ENCODE data around the gene SPHK1. TPM values are rescaled to one million over a fixed set of nuclear protein-coding genes. Genes with fewer than 3 reads are reported as not detected.

SPHK1 gene
- total and polyA plus RNA-seq, 7 donors, result 5.4 to 9.7 (median 7.6) TPM

DNA sequence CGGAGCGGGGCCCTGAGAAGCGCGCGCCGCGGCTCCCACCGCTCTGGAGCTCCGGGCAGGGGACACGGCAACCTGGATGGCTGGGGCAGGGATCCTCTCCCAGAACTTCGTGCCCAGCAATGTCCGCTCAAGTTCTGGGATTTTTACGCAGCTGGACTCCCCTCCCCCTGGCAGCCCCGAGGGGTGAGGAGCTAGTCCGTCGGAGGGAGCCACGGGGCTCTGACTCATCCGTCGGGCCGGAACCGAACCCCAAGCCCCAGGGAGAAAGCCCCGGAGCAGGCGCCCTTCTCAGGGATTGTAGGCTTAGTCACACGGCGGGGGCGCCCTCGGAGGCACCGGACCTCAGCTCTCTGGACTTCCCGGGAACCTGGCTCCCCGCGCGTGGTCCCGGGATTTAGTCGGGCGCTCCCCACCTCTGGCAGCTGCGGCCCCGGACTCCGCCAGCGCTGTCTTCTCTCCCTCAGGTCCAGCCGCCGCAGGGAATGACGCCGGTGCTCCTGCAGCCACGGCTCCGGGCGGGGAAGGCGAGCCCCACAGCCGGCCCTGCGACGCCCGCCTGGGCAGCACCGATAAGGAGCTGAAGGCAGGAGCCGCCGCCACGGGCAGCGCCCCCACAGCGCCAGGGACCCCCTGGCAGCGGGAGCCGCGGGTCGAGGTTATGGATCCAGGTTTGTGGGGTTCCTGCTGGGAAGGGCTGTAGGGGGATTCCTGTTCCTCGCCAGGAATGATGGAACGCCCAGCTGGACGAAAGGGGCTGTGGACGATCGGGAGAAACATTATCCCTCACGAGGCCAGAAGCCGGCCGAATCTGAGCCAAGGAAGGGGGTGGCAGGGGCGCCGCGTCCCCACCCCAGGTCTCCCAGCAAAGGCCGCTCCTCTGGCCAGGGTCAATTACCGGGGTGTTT is 830 bp downstream of the SPHK1 start:
- peak; percentile 84 for DNase-seq
- peak overlapping the region; percentile 32 to 62 (median 55) for H3K4me3 ChIP-seq
- H3K9me3 ChIP-seq, result no peaks in the 10 kb centered on the region
- 1 to 2% methylated on average over 74 of the region's 74 CpGs for WGBS, 2 donors
- H3K4me1 ChIP-seq, result peaks cover 0 to 46% (median 44%) of the 10 kb centered on the region in 4 donors
- H3K27me3 ChIP-seq, result peaks cover 7 to 32% (median 14%) of the 10 kb centered on the region in 3 donors
- peaks cover 0 to 2% (median 0%) of the 10 kb centered on the region in 4 donors for H3K36me3 ChIP-seq
- TF ChIP-seq POLR2AphosphoS5 (IDR thresholded peaks at IDR 0.05) (peak in 1 of 4 donors; percentile 42), EP300 (IDR thresholded peaks at IDR 0.05) (no peak), POLR2A (IDR thresholded peaks at IDR 0.05) (no peak), CTCF (IDR thresholded peaks at IDR 0.05) (no peak)
- H3K27ac ChIP-seq, result peak overlapping the region; percentile 75 to 86 (median 76)
- intact Hi-C loops (cut with DNase I), result loop anchor here (1.0 kb wide), 1 partner anchor 32 kb away; the partner anchor contains the start of gene PRPSAP1

GRCh38 chr17:76385892-76386786 is 1.7 kb downstream of the SPHK1 start:
- peak; percentile 88 for DNase-seq
- peak overlapping the region; percentile 75 to 86 (median 76) for H3K27ac ChIP-seq
- intact Hi-C loops (cut with DNase I), result no loop called here
- peaks cover 0 to 11% (median 2%) of the 10 kb centered on the region in 4 donors for H3K36me3 ChIP-seq
- peak overlapping the region; percentile 32 to 62 (median 55) for H3K4me3 ChIP-seq
- peak in 1 of 4 donors; percentile 60 for TF ChIP-seq POLR2AphosphoS5 (IDR thresholded peaks at IDR 0.05)
- no peak for TF ChIP-seq POLR2A (IDR thresholded peaks at IDR 0.05)
- TF ChIP-seq CTCF (IDR thresholded peaks at IDR 0.05), result peak; percentile 71 to 87 (median 83)
- TF ChIP-seq EP300 (IDR thresholded peaks at IDR 0.05), result no peak
- H3K4me1 ChIP-seq, result peaks cover 0 to 46% (median 44%) of the 10 kb centered on the region in 4 donors
- H3K27me3 ChIP-seq, result peaks cover 7 to 32% (median 14%) of the 10 kb centered on the region in 3 donors
- 38 to 41% methylated on average over 52 of the region's 52 CpGs for WGBS, 2 donors
- H3K9me3 ChIP-seq, result no peaks in the 10 kb centered on the region

DNA sequence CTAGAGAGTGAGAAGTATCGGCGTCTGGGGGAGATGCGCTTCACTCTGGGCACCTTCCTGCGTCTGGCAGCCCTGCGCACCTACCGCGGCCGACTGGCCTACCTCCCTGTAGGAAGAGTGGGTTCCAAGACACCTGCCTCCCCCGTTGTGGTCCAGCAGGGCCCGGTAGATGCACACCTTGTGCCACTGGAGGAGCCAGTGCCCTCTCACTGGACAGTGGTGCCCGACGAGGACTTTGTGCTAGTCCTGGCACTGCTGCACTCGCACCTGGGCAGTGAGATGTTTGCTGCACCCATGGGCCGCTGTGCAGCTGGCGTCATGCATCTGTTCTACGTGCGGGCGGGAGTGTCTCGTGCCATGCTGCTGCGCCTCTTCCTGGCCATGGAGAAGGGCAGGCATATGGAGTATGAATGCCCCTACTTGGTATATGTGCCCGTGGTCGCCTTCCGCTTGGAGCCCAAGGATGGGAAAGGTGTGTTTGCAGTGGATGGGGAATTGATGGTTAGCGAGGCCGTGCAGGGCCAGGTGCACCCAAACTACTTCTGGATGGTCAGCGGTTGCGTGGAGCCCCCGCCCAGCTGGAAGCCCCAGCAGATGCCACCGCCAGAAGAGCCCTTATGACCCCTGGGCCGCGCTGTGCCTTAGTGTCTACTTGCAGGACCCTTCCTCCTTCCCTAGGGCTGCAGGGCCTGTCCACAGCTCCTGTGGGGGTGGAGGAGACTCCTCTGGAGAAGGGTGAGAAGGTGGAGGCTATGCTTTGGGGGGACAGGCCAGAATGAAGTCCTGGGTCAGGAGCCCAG is 2.8 kb downstream of the SPHK1 start:
- no peak for DNase-seq
- peaks cover 7 to 25% (median 14%) of the 10 kb centered on the region in 3 donors for H3K27me3 ChIP-seq
- H3K27ac ChIP-seq, result no peak overlapping the region
- H3K9me3 ChIP-seq, result no peaks in the 10 kb centered on the region
- TF ChIP-seq POLR2A (IDR thresholded peaks at IDR 0.05) (no peak), CTCF (IDR thresholded peaks at IDR 0.05) (no peak), EP300 (IDR thresholded peaks at IDR 0.05) (no peak), POLR2AphosphoS5 (IDR thresholded peaks at IDR 0.05) (no peak)
- no peak overlapping the region for H3K4me3 ChIP-seq
- intact Hi-C loops (cut with DNase I), result no loop called here
- peaks cover 0 to 21% (median 6%) of the 10 kb centered on the region in 4 donors for H3K36me3 ChIP-seq
- H3K4me1 ChIP-seq, result peaks cover 0 to 45% (median 41%) of the 10 kb centered on the region in 4 donors
- 77 to 94% methylated on average over 31 of the region's 31 CpGs for WGBS, 2 donors

Data from sigmoid colon (tissue), 7 donors.